ENCODE results near the gene TMBIM6.

- TF ChIP-seq CTCF (IDR thresholded peaks at IDR 0.05), result no peak
- no peak for TF ChIP-seq POLR2AphosphoS5 (IDR thresholded peaks at IDR 0.05)
- TF ChIP-seq POLR2A (IDR thresholded peaks at IDR 0.05), result no peak
Observed at GRCh38 chr12:49705479-49706134, 35.8 kb upstream of the TMBIM6 start.
